Spinal cord (tissue), 10 donors: ENCODE results near the gene DENND10. TPM values are rescaled to one million over a fixed set of nuclear protein-coding genes. Genes with fewer than 3 reads are reported as not detected.

Source experiments
- DNase-seq, 6 donors: peaks; one replicate each; pipeline versions ENCODE4 v3.0.0 to v3.0.0-alpha.2; 2013 to 2015; ENCODE audit warnings: low spot score in 6 of 6, low read depth in 4 of 6
- H3K27ac ChIP-seq: one replicate; pipeline ENCODE4 v1.5.1; 2013; ENCODE audit warnings: low read depth, low read length, control low read depth
- H3K27me3 ChIP-seq: one replicate; pipeline ENCODE4 v1.6.1; 2013; ENCODE audit warnings: low read length; ENCODE audit not compliant: control insufficient read depth, insufficient read depth
- H3K36me3 ChIP-seq: one replicate; pipeline ENCODE4 v1.6.1; 2013; ENCODE audit warnings: low read length; ENCODE audit not compliant: control insufficient read depth, insufficient read depth
- H3K4me1 ChIP-seq: one replicate; pipeline ENCODE4 v1.6.1; 2013; ENCODE audit warnings: low read length; ENCODE audit not compliant: control insufficient read depth, insufficient read depth
- H3K4me3 ChIP-seq: one replicate; pipeline ENCODE4 v1.5.1; 2013; ENCODE audit warnings: low read depth, low read length, control low read depth
- H3K9me3 ChIP-seq: one replicate; pipeline ENCODE4 v1.6.1; 2013; ENCODE audit warnings: low read length; ENCODE audit not compliant: control insufficient read depth, insufficient read depth
- WGBS: methylation state at CpG from one replicate; pipeline ENCODE4 v1.1.5; 2013; ENCODE audit warnings: missing lambda C conversion rate; ENCODE audit not compliant: insufficient coverage; 5-methylcytosine and 5-hydroxymethylcytosine counted together
- polyA plus RNA-seq, 2 donors: library from polyadenylated mRNA; unstranded; fragments of 120-200 nt; gene quantifications; one replicate each; pipeline ENCODE4 v1.2.1, GENCODE V29; 2013; ENCODE audit not compliant: insufficient read length in 2 of 2
- total RNA-seq, 2 donors: library from RNA; depleted of rRNA in 1 of 2; stranded (reverse); fragments of 120-200 nt in 1 of 2; fragments of >200 nt in 1 of 2; gene quantifications; one replicate each; pipeline versions ENCODE4 v1.2.3 to v1.2.4, GENCODE V29; 2013 to 2014
- donor health status: healthy.

The DENND10 gene
- total and polyA plus RNA-seq, 4 donors: 47.4 to 61.3 (median 53.2) TPM

DNA sequence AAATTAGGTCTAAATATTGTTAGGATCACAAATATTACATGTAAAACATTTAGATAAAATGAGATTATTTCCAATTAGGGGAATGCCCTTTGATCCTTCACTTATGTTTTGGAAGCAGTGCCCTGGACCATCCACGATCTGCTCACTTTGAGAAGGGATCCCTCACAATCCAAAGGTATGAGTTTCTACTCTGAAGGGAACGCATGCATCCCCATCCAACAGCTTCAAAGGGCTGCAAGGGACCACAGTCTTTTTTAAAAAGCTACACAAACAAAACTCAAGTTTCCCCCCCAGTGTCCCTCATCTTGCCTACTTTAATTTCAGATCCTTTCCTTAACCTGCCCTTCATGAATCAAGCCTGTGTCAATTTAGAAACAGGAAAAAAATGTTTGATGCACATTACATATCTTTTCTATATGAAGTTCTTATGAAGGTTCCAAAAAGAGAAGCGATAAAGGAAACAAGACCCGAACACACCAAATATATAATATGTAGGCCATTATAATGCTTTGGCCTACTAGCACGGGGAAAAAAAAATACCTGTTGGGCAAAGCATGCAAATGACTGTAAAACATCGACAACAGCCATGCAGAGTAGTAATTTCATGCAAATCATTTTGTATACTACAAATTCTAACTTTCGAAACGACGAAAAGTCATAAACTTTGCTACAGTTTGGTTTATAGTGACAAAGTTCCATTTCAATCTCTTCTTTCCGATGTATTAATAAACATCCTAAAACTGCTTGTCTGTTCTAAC lies 25.3 kb upstream of the DENND10 start:
- Histone ChIP-seq H3K36me3 (peaks cover 7% of the 10 kb centered on the region), H3K4me3 (peak overlapping the region; percentile 94), H3K27ac (no peak overlapping the region), H3K9me3 (no peaks in the 10 kb centered on the region), H3K4me1 (peaks cover 8% of the 10 kb centered on the region), H3K27me3 (no peaks in the 10 kb centered on the region)
- 84% methylated on average over 2 of the region's 10 CpGs for WGBS
- no peak for DNase-seq

DNA sequence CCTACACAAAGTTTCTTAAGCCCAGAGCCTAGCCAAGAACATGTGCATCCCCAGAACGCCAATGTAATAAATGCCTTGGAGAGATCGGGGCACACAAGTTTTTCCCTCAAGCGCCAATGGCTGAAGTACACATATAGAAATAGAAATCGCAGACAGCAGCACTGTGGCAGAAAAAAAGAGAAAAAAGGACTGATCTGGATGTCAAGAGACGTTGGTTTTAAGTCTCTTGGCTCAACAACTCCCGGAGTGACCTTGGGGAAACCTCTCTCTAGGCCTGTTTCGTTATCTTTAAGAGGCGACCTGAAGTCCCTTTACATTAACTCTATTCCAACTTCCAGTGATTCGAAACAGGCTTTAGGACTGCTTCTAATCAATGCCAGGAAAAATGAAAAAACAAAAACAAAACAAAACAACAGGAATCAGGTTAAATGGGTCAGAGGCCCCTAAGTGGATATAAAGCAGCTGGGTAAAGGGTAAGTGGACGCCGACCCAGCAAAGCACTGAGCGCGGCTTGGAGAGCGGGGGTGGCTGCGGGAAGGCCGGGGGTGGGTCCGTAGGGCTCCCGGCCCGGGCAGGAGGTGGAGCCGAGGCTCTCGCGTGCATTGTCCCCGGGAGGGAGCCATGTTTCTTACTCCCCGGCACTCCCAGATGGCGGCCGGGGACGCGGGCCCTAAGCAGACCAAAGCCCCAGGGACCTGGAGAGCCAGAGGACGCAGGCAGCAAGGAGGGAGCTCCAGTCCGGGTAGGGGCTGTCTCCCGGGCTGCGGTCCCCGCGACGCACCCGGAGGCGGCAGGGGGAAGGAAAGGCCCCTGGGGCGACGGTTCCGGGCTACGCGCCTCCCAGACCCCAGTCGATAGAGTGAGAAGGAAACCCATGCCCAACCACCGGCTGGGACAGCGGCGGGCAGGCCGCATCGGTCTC lies 24.1 kb upstream of the DENND10 start:
- H3K9me3 ChIP-seq: no peaks in the 10 kb centered on the region
- WGBS: 0% methylated on average over 36 of the region's 48 CpGs
- peak overlapping the region; percentile 96 for H3K27ac ChIP-seq
- peak in 5 of 6 donors; percentile 5 to 78 (median 26) for DNase-seq
- H3K27me3 ChIP-seq: no peaks in the 10 kb centered on the region
- H3K36me3 ChIP-seq: peaks cover 3% of the 10 kb centered on the region
- H3K4me3 ChIP-seq: peak overlapping the region; percentile 94
- H3K4me1 ChIP-seq: peaks cover 9% of the 10 kb centered on the region

DNA sequence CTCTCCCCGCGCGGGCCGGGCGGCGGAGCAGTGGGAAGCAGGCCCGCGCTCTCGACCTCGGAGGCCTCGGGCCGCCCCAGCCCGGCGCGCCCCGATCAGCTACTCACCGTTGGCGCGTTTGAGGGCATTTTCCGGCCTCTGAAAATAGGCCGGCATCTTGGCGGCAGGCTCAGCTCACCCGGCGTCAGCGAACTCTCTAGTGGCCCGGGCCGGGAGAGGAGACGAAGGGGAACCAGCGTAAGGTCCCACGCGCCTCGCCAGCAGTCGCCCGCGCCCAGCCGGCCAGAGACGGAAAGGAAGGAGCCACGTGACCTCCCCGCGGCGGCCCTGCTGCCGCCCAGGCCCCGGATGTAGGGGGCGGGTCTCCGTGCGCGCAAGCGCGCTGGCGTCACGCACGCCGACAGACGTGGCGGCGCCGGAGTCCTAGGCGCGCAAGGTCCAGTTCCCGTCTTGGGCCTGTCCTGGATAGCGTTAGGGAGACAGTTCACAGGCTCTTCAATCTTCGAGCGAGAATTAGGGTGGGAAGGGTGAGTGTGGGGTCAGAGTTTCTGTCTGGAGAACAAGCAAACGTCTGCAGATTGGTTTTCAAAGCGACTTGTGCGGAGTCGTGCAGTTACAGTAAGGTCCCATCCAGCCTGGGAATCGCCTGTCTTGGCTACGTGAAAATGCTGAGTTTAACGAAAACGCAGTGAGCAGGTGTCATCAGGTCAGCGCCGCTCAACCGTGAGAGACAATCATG lies 23.2 kb upstream of the DENND10 start, which contains the start of gene EIF3A:
TSS of gene EIF3A (minus strand) at position 297 of the 739 bp plus-strand sequence. CDS start at position 156, 141 bp downstream.
- Histone ChIP-seq H3K4me1 (peaks cover 15% of the 10 kb centered on the region), H3K4me3 (peak within 1 kb of the TSS; percentile 94), H3K27ac (peak within 1 kb of the TSS; percentile 96), H3K9me3 (no peaks in the 10 kb centered on the region), H3K27me3 (no peaks in the 10 kb centered on the region), H3K36me3 (peaks cover 3% of the 10 kb centered on the region)
- peak; percentile 85 to 97 (median 87) for DNase-seq
- 0% methylated on average over 74 of the region's 74 CpGs for WGBS

DNA sequence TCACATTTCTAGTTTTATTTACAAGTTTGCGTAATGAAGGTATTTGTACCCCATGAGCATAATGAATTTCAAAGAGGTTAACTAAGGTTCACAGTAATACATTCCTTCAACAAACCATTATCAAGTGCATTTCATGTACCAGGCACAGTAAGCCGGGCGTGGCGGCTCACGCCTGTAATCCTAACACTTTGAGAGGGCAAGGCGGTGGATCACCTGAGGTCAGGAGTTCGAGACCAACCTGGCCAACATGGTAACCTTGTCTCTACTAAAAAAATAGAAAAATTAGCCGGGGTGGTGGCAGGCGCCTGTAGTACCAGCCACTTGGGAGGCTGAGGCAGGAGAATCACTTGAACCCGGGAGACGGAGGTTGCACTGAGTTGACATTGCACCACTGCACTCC lies 19.0 kb upstream of the DENND10 start:
- Histone ChIP-seq H3K27me3 (no peaks in the 10 kb centered on the region), H3K36me3 (peaks cover 2% of the 10 kb centered on the region), H3K27ac (no peak overlapping the region), H3K4me3 (no peak overlapping the region), H3K9me3 (no peaks in the 10 kb centered on the region), H3K4me1 (peaks cover 15% of the 10 kb centered on the region)
- DNase-seq: no peak
- WGBS: 89% methylated on average over 8 of the region's 11 CpGs

DNA sequence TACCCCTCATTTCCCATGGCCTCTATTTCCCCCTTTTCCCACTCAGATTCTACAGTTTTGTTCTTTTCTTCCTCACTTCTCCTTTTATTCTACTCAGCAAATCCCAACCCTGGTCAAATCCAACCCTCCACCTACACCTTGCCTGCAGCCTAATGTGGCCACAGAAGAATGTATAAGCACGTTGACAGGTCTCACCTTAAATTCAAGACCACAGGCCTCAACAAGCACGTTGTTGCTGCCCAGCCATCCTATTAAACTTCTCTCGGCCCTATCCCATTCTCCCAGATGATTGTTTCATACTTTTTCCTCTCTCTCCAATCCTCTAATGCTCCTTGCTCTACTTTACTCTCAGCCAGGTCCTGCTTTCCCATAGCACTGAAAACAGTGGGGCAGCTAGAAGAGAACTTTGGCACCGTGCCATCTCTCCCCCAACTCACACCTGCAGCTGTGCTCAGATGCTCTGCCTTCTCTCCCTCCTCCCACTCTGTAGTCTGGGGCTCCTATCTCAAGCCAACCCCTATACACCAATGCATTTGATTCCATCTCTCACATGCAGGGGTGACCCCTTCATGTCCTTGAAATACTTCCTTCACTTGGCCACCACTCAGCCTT lies 16.5 kb upstream of the DENND10 start:
- Histone ChIP-seq H3K4me1 (peaks cover 7% of the 10 kb centered on the region), H3K36me3 (no peaks in the 10 kb centered on the region), H3K27me3 (no peaks in the 10 kb centered on the region), H3K27ac (no peak overlapping the region), H3K9me3 (no peaks in the 10 kb centered on the region), H3K4me3 (no peak overlapping the region)
- no peak for DNase-seq
- 79% methylated on average over 4 of the region's 4 CpGs for WGBS

DNA sequence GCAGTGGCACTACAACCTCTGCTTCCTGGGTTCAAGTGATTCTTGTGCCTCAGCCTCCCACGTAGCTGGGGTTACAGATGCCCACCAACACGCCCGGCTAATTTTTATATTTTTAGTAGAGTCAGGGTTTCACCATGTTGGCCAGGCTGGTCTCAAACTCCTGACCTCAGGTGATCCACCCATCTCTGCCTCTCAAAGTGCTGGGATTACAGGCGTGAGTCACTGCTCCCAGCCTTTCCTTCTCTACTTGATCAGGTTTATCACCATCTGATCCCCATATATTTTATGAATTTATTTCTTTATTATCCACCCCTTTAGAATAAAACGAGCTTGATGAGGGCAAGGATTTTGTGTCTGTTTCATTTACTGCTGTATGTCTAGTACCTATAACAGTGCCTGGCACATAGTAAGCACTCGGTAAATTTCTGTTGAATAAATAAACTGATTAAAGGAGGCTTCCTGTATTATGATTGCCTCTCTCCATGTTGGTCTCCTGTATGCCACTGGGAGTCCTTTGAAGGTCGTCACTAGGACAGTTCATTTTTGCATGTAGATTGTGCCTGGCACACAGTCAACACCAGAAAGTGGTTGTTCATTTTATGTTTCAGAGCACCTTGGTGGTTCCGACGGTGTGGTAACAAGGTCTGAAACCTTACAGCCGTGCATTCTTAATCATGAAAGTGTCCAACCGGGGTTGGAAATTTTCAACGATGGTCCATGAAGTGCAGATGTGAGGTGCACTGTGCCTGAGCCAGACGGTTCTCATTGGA lies 13.7 kb upstream of the DENND10 start:
- 95% methylated on average over 8 of the region's 13 CpGs for WGBS

DNA sequence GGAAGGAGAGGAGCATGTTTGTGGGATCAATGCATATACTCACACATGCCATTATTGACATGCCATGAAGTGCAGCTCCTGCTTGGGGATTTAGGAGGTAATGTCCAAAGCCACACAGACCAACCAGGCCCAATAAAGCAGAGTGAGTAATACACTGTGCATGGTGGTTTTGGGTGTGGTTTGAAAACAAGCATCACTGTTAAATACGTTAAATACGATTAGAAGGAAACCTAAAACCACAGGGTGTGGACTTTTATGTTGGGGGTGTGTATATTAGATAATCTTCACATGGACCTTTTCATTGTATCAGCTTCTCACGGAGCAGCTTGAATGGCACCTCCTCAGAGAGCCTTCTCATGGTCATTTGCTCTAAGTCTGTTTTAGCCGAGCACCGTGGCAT lies 12.9 kb upstream of the DENND10 start:
- H3K27ac ChIP-seq: no peak overlapping the region
- DNase-seq: no peak
- H3K27me3 ChIP-seq: no peaks in the 10 kb centered on the region
- H3K4me3 ChIP-seq: no peak overlapping the region
- no peaks in the 10 kb centered on the region for H3K36me3 ChIP-seq
- H3K4me1 ChIP-seq: no peaks in the 10 kb centered on the region
- WGBS: no CpG with 5 or more reads among the region's 5 CpGs
- H3K9me3 ChIP-seq: no peaks in the 10 kb centered on the region

More for the DNA sequence above, 13.7 kb upstream of the DENND10 start:
- Histone ChIP-seq H3K4me3 (no peak overlapping the region), H3K27ac (no peak overlapping the region), H3K27me3 (no peaks in the 10 kb centered on the region), H3K4me1 (peaks cover 3% of the 10 kb centered on the region), H3K9me3 (no peaks in the 10 kb centered on the region), H3K36me3 (no peaks in the 10 kb centered on the region)
- no peak for DNase-seq

DNA sequence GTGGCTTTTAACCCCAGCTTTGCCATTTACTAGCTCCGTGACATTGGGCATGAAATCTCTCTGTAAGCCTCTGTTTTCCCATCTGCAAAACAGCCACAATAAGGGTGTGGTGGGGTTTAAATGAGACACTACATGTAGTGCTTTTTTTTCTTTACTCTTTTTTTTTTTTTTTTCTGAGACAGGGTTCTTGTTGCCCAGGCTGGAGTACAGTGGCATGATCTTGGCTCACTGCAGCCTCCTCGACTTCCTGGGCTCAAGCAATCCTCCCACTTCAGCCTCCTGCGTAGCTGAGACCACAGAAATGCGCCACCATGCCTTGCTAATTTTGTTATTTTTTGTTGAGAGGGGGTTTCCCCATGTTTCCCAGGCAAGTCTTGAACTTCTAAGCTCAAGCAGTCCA lies 8.3 kb upstream of the DENND10 start:
- H3K9me3 ChIP-seq: no peaks in the 10 kb centered on the region
- H3K4me1 ChIP-seq: no peaks in the 10 kb centered on the region
- no peak overlapping the region for H3K4me3 ChIP-seq
- WGBS: no CpG with 5 or more reads among the region's 4 CpGs
- H3K27me3 ChIP-seq: no peaks in the 10 kb centered on the region
- H3K36me3 ChIP-seq: no peaks in the 10 kb centered on the region
- H3K27ac ChIP-seq: no peak overlapping the region
- no peak for DNase-seq
